PC-9 (cell line): ENCODE results near the gene FBXL17.

Experiments
- CTCF ChIP-seq: fragments of 200-600 bp; sonication (generic); conservative IDR thresholded peaks from 2 replicates; pipeline ENCODE4 v1.6.1; 2017; ENCODE audit warnings: mixed run types, antibody characterized with exemption, mild to moderate bottlenecking, moderate library complexity
- EZH2 ChIP-seq: fragments of 200-600 bp; sonication (generic); IDR thresholded peaks from 2 replicates; pipeline ENCODE4 v1.8.0; 2017; ENCODE audit warnings: antibody characterized with exemption, low read depth

- TF ChIP-seq CTCF (no peak), EZH2 (no peak)
These were observed 322.6 kb downstream of the FBXL17 start for GRCh38 chr5:108059334-108059733.
